HL-60 (cell line): ENCODE results near the gene CD164.

Experiments used
- DNase-seq, 2 experiments: peaks; one replicate each; pipeline ENCODE4 v3.0.0-alpha.2; 2010 to 2020; ENCODE audit warnings: low read depth in 1 of 2, low spot score in 1 of 2
- H3K27ac ChIP-seq: fragments of 250-450 bp; sonication (Bioruptor Pico); replicated peaks from 2 replicates; pipeline ENCODE4 v1.5.1; 2020; ENCODE audit warnings: mild to moderate bottlenecking, moderate library complexity
- H3K27me3 ChIP-seq: fragments of 250-450 bp; sonication (Bioruptor Pico); 2 replicates; pipeline ENCODE4 v1.5.1; 2021; ENCODE audit warnings: mild to moderate bottlenecking, moderate library complexity; ENCODE audit not compliant: insufficient read depth, poor library complexity, severe bottlenecking
- H3K4me3 ChIP-seq: replicated peaks from 2 replicates; pipeline ENCODE4 v1.5.1; 2011; ENCODE audit warnings: mild to moderate bottlenecking, control low read depth, low read length; ENCODE audit not compliant: insufficient read depth
- GABPA ChIP-seq: IDR thresholded peaks from 2 replicates; pipeline ENCODE4 v1.6.1; 2012; ENCODE audit warnings: low read depth
- POLR2AphosphoS5 ChIP-seq: IDR thresholded peaks from 2 replicates; pipeline ENCODE4 v1.6.1; 2012; ENCODE audit warnings: low read depth
- SPI1 ChIP-seq: IDR thresholded peaks from 2 replicates; pipeline ENCODE4 v1.6.1; 2012; ENCODE audit warnings: low read depth, mild to moderate bottlenecking, borderline replicate concordance
- TF ChIP-seq, protein P1 (sequence below): IDR thresholded peaks from 2 replicates; pipeline ENCODE4 v1.6.1; 2012; ENCODE audit warnings: low read depth; ENCODE audit not compliant: insufficient replicate concordance
- TF ChIP-seq, protein P2 (sequence below): IDR thresholded peaks from one replicate; pipeline ENCODE4 v1.5.1; 2011; ENCODE audit warnings: low read length, control low read depth, inconsistent platforms; ENCODE audit not compliant: insufficient read depth

Gene CD164

DNA sequence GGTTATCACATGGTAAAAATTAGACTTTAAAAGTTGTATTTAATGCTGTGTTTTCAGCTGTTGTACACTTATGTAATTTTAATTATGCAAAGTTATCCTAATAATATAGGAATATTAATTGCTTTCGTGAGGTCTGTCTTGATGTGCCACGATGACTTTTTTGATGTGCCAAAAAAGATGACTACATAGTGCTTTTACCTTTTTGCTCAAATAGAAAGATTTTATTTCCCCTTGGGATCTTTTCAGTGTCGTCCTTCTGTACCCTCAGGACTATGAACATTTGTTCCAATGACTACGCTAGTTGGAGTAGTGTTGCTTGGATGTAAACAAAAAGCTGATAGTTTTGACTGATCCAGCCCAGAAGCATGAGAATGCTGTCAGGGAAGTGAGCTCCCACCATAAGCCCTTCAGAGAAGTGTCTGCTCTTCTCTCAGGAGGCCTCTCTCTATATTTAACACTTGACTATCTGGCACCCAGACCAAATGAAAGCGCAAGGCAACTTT lies 1.2 kb upstream of the CD164 start:
- Histone ChIP-seq H3K27ac (peak overlapping the region; percentile 100), H3K27me3 (no peaks in the 10 kb centered on the region), H3K4me3 (peak overlapping the region; percentile 74)
- TF ChIP-seq GABPA, result no peak
- TF ChIP-seq, protein P1, sequence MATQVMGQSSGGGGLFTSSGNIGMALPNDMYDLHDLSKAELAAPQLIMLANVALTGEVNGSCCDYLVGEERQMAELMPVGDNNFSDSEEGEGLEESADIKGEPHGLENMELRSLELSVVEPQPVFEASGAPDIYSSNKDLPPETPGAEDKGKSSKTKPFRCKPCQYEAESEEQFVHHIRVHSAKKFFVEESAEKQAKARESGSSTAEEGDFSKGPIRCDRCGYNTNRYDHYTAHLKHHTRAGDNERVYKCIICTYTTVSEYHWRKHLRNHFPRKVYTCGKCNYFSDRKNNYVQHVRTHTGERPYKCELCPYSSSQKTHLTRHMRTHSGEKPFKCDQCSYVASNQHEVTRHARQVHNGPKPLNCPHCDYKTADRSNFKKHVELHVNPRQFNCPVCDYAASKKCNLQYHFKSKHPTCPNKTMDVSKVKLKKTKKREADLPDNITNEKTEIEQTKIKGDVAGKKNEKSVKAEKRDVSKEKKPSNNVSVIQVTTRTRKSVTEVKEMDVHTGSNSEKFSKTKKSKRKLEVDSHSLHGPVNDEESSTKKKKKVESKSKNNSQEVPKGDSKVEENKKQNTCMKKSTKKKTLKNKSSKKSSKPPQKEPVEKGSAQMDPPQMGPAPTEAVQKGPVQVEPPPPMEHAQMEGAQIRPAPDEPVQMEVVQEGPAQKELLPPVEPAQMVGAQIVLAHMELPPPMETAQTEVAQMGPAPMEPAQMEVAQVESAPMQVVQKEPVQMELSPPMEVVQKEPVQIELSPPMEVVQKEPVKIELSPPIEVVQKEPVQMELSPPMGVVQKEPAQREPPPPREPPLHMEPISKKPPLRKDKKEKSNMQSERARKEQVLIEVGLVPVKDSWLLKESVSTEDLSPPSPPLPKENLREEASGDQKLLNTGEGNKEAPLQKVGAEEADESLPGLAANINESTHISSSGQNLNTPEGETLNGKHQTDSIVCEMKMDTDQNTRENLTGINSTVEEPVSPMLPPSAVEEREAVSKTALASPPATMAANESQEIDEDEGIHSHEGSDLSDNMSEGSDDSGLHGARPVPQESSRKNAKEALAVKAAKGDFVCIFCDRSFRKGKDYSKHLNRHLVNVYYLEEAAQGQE, result no peak
- TF ChIP-seq SPI1, result no peak
- TF ChIP-seq POLR2AphosphoS5, result no peak
- DNase-seq, result no peak

DNA sequence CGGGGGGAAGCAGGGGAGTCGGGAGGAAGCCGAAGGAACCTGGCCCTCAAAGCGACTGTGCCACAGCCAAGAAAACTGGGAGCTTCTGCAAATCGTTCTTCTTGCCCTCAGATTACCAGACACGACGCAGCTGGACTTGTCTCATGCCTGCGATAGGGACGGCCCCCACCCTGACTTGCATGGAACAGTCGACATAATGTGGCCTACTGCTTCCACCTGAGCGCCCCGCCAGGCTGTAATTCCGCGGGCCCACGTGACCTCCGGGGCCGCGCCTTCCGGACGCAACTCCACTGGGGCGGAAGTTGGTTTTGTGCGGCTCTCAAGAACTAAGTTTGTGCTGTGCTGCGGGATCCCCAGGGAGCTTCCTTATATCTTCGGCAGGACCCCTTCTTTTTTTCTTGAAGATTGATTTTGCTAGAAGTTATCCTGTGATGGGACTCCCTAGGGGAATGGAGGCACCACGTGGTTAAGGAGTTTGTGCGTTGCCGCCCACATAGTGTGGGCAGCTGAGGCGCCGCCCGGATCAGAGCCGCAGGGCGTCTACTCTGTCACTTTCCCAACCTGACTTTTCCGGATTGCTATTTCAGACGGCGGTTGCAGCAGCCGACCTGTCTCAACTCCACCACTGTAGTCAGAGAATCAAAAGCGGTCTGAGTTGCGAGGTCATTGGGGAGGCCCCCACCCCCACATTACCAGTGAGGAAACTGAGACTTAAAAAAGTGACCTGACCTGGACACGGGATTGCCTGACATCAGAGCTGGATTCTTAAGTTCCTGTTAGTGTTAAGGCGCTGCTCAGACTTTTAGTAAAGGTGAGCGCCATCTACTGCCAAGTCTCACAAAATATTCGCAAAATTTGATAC lies 540 bp upstream of the CD164 start:
- DNase-seq, result peak; percentile 95
- Histone ChIP-seq H3K4me3 (peak overlapping the region; percentile 74), H3K27me3 (no peaks in the 10 kb centered on the region), H3K27ac (peak overlapping the region; percentile 100)
- TF ChIP-seq, protein P1, result peak; percentile 28
- peak; percentile 49; the same call in 1 of the 2 replicates for TF ChIP-seq SPI1
- TF ChIP-seq, protein P2, sequence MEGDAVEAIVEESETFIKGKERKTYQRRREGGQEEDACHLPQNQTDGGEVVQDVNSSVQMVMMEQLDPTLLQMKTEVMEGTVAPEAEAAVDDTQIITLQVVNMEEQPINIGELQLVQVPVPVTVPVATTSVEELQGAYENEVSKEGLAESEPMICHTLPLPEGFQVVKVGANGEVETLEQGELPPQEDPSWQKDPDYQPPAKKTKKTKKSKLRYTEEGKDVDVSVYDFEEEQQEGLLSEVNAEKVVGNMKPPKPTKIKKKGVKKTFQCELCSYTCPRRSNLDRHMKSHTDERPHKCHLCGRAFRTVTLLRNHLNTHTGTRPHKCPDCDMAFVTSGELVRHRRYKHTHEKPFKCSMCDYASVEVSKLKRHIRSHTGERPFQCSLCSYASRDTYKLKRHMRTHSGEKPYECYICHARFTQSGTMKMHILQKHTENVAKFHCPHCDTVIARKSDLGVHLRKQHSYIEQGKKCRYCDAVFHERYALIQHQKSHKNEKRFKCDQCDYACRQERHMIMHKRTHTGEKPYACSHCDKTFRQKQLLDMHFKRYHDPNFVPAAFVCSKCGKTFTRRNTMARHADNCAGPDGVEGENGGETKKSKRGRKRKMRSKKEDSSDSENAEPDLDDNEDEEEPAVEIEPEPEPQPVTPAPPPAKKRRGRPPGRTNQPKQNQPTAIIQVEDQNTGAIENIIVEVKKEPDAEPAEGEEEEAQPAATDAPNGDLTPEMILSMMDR, result peak; percentile 16
- peak; percentile 75 for TF ChIP-seq POLR2AphosphoS5
- peak; percentile 51 for TF ChIP-seq GABPA

DNA sequence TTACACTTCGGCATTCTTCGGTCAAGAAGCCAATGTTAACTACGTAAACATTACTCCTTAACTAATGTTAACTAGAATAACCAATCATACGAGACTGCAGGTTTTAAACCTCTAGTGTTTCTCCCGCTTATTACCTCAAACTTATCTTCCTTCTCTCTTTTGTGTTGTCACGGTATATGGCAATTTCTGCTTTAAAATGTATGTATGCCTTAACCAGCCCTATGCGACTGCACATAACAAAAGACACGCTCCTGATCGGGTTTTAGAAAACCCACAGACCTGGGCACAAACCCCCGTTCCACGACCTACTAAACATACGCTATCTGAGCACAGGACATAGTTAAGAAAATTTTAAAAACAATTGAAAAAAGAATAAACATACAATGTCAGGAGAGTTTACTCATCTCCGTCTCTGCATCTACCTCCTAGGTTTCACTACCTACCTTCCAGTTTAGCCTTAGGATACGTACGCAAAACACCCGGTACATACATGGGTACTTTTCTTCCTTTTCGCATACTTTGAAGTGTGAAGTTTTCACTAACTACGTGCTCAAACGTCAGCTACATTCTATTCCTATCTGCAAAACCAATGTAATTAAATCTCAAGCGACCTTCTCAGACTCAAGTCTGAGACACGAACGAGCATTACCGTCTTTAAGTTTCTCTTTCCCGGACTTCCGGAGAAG lies 1.1 kb downstream of the CD164 start:
- Histone ChIP-seq H3K4me3 (peak overlapping the region; percentile 74), H3K27me3 (no peaks in the 10 kb centered on the region), H3K27ac (peak overlapping the region; percentile 100)
- TF ChIP-seq, protein P2, result no peak
- TF ChIP-seq POLR2AphosphoS5, result no peak
- TF ChIP-seq, protein P1, result no peak
- TF ChIP-seq GABPA, result no peak
- no peak for TF ChIP-seq SPI1
- peak in 1 of 2 experiments; percentile 25 for DNase-seq
